Measurements from ENCODE around the gene IBA57.

The IBA57 gene

GRCh38 chr1:228156941-228157728, 8.5 kb upstream of the IBA57 start:
- no peak for TF ChIP-seq CTCF (IDR thresholded peaks at IDR 0.05; ENCODE audit: low read depth, low read length)
- no peak for DNase-seq (ENCODE audit: low read depth in 2 of 2)
- H3K4me3 ChIP-seq (replicated peaks in 1 of 2; ENCODE audit: low read depth in 2 of 2, low read length in 2 of 2), result no peak overlapping the region

GRCh38 chr1:228157729-228158126, 7.9 kb upstream of the IBA57 start:
- TF ChIP-seq CTCF (IDR thresholded peaks at IDR 0.05; ENCODE audit: low read depth, low read length), result no peak
- H3K4me3 ChIP-seq (replicated peaks in 1 of 2; ENCODE audit: low read depth in 2 of 2, low read length in 2 of 2), result no peak overlapping the region

GRCh38 chr1:228158151-228159007, 7.2 kb upstream of the IBA57 start:
- H3K4me3 ChIP-seq (replicated peaks in 1 of 2; ENCODE audit: low read depth in 2 of 2, low read length in 2 of 2), result no peak overlapping the region
- DNase-seq (ENCODE audit: low read depth in 2 of 2), result no peak
- no peak for TF ChIP-seq CTCF (IDR thresholded peaks at IDR 0.05; ENCODE audit: low read depth, low read length)

More at GRCh38 chr1:228157729-228158126, 7.9 kb upstream of the IBA57 start:
- no peak for DNase-seq (ENCODE audit: low read depth in 2 of 2)

GRCh38 chr1:228159008-228159665, 6.5 kb upstream of the IBA57 start:
- no peak for TF ChIP-seq CTCF (IDR thresholded peaks at IDR 0.05; ENCODE audit: low read depth, low read length)
- no peak for DNase-seq (ENCODE audit: low read depth in 2 of 2)
- no peak overlapping the region for H3K4me3 ChIP-seq (replicated peaks in 1 of 2; ENCODE audit: low read depth in 2 of 2, low read length in 2 of 2)

- no peak for DNase-seq (ENCODE audit: low read depth in 2 of 2)
Observed at GRCh38 chr1:228160201-228160761, 5.3 kb upstream of the IBA57 start.

More at GRCh38 chr1:228160201-228160761, 5.3 kb upstream of the IBA57 start:
- no peak overlapping the region for H3K4me3 ChIP-seq (replicated peaks in 1 of 2; ENCODE audit: low read depth in 2 of 2, low read length in 2 of 2)
- no peak for TF ChIP-seq CTCF (IDR thresholded peaks at IDR 0.05; ENCODE audit: low read depth, low read length)
